ENCODE data around the gene POLD1.
"Not testable (repeated sequence)": the region's sequence is repeated elsewhere in the genome, so short reads cannot be mapped to it uniquely, and the experiment has no call there.

POLD1 gene

DNA sequence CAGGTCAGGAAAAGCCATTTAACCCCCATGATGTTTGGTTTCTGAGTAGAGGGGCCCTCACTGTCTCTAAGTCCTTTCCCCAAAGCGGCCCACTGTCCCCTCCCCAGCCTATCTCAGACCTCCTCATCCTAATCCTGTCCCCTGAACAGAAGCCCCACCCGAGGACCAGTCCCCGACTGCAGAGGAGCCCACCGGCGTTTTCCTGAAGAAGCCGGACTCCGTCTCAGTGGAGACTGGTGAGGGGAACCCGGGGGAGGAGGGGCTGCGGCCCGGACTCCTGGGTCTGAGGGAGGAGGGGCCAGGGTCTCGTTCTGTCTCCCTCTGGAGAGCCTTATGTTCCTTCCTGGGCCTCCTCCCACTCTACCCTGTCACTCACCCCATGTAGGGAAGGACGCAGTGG is 51.5 kb downstream of the POLD1 start:
- DNase-seq (ENCODE audit: low read depth in 2 of 2) = no peak

- no peak for DNase-seq (ENCODE audit: low read depth in 2 of 2)
Observed at GRCh38 chr19:50437862-50438449, 53.8 kb downstream of the POLD1 start.

- DNase-seq (ENCODE audit: low read depth in 2 of 2) = not testable (repeated sequence)
Observed at GRCh38 chr19:50439130-50439529, 55.0 kb downstream of the POLD1 start.

- DNase-seq (ENCODE audit: low read depth in 2 of 2) = no peak
Observed at GRCh38 chr19:50444059-50444458, 59.9 kb downstream of the POLD1 start.

DNA sequence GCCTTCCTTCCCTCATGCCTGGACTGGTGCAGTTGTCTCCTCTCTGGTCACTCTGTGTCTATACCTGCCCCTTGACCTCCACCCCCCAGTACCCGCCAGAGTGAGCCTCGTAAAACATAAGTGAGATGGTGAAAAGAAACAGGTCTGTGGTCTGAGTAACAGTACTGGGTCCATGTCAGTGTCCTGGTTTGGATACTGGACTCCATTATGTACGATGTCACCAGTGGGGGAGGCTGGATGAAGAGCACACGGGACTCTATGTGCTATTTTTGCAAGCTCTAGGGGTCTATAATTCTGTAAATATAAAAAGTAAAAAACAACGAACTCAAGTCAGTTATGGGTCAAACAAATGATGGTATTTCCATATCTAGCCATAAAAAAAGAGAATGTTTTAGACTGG is 62.9 kb downstream of the POLD1 start:
- no peak for DNase-seq (ENCODE audit: low read depth in 2 of 2)

DNA sequence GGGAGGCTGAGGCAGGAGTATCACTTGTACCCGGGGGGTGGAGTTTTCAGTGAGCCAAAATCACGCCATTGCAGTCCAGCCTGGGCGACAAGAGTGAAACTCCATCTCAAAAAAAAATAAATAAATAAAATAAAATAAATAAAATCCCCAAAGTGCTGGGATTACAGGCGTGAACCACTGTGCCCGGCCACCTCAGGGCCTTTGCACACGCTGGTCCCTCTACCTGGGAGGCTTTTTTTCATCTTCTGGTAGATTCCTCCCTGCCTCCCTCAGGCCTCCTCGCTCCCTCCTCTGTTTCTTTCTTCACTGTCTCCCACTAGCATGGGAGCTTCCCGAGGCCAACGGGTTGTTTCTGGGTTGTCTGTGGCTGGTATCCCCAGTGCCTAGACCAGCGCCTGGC is 63.6 kb downstream of the POLD1 start:
- no peak for DNase-seq (ENCODE audit: low read depth in 2 of 2)

DNA sequence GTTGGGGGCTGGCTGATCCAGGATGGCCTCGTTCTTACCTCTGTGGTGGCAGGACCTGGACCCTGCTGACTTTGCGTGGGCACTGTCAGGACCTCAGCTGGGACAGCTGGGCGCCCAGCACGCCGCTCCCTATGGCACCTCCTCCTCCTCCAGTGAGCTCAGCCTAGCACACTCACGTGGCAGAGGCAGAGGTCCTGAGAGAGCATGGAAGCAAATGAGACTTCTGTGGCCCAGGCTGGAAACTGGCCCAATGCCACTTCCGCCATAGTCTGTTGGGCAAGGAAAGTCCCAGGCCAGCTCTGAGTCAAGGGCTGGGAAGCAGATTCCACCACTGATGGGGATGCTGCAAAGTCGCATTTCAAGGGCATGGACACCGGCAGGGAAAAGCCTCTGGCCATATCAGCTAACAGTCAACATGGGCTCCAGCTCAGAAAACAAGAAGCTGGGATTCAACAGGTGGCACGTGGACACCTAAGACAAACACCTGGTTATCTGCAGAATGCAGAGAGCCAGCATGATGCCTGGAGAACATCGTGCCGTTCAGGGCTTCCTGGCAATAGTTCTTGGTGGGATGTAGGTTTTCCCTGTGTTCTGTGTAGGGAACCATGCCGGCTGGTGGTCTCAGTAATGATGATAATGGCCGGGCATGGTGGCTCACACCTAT is 65.2 kb downstream of the POLD1 start:
- DNase-seq (ENCODE audit: low read depth in 2 of 2) = no peak

- DNase-seq (ENCODE audit: low read depth in 2 of 2) = no peak
Observed at GRCh38 chr19:50450369-50451222, 66.4 kb downstream of the POLD1 start.

DNA sequence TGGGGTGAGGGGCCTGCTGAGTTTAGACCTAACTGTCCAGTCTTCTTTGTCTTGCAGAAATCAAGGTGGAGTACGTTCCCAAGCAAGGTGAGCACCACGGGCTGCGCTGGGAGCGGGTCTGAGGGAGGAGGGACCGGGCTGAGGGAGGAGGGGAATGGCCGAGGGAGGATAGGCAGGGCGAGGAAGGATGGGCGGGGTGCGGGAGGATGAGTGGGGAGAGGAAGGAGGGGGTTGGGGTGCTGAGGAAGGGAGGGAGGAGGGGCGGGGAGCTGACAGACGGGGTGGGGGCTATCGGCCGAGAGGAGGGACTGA is 67.0 kb downstream of the POLD1 start:
- DNase-seq (ENCODE audit: low read depth in 2 of 2) = no peak

DNA sequence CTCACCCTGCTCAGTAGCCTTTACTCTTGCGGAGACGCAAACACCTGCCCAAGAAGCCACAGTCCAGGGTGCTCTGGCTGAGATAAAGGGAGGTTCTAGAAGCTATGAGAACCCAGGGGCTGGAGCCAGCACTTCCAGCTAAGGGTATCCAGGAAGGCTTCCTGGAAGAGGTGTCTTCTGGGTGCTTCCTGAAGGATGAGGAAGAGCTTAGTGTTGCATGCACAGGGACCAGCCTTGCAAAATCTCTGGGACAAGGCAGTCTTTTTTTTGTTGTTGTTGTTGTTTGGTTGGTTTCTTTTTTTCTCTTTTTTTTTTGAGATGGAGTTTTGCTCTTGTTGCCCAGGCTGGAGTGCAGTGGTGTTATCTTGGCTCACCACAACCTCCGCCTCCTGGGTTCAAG is 69.1 kb downstream of the POLD1 start:
- DNase-seq (ENCODE audit: low read depth in 2 of 2) = no peak

GRCh38 chr19:50455992-50456391 is 71.8 kb downstream of the POLD1 start:
- no peak for DNase-seq (ENCODE audit: low read depth in 2 of 2)

DNA sequence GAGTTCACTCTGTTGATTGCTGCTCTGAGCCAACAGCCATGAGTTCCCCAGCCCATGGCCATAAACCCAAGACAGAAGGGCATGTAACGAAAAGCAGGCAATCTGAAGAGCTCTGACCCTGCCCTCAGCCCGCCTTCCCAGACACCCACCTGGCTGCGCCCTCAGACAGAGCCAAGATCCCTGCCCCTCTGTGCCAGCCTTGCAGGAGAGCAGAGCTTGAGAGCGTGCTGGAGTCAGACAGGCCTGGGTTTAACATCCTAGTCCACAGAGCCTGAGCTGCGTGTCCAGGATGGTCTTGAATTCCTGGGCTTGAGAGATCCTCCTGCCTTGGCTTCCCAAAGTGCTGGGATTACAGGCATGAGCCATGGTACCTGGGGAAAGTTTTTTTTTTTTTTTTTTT is 73.2 kb downstream of the POLD1 start:
- no peak for DNase-seq (ENCODE audit: low read depth in 2 of 2)

GRCh38 chr19:50458396-50459066 is 74.4 kb downstream of the POLD1 start:
- no peak for DNase-seq (ENCODE audit: low read depth in 2 of 2)

GRCh38 chr19:50459067-50459456 is 74.9 kb downstream of the POLD1 start:
- no peak for DNase-seq (ENCODE audit: low read depth in 2 of 2)

- DNase-seq (ENCODE audit: low read depth in 2 of 2) = no peak
Observed at GRCh38 chr19:50459638-50460037, 75.5 kb downstream of the POLD1 start.

GRCh38 chr19:50460161-50460765 is 76.1 kb downstream of the POLD1 start:
- no peak for DNase-seq (ENCODE audit: low read depth in 2 of 2)

- peak; percentile 22 to 29 for DNase-seq (ENCODE audit: low read depth in 2 of 2)
Observed at GRCh38 chr19:50461066-50461875, 77.1 kb downstream of the POLD1 start.

GRCh38 chr19:50462970-50463369 is 78.8 kb downstream of the POLD1 start:
- no peak for DNase-seq (ENCODE audit: low read depth in 2 of 2)

- DNase-seq (ENCODE audit: low read depth in 2 of 2) = no peak
Observed at GRCh38 chr19:50464348-50464747, 80.2 kb downstream of the POLD1 start.

- no peak for DNase-seq (ENCODE audit: low read depth in 2 of 2)
Observed at GRCh38 chr19:50465000-50465399, 80.9 kb downstream of the POLD1 start.

- DNase-seq (ENCODE audit: low read depth in 2 of 2) = no peak
Observed at GRCh38 chr19:50465986-50466705, 82.0 kb downstream of the POLD1 start.

Data from stimulated activated CD4-positive, alpha-beta T cell treated with anti-CD3 and anti-CD28 coated beads, Interleukin-1b, Interleukin-23, amount 100 ng/mL, for 1 hour (primary cell).